Neural cell (in vitro differentiated cells): ENCODE data around the gene EXPH5.

Source experiments
- CTCF ChIP-seq: fragments of 450-650 bp; IDR thresholded peaks from 2 replicates; pipeline ENCODE4 v1.5.1; 2014; ENCODE audit warnings: antibody characterized with exemption, mild to moderate bottlenecking, moderate library complexity; ENCODE audit not compliant: poor library complexity, severe bottlenecking
- EP300 ChIP-seq: fragments of 450-650 bp; conservative IDR thresholded peaks from 2 replicates; pipeline ENCODE4 v1.6.1; 2014; ENCODE audit warnings: antibody characterized with exemption, mild to moderate bottlenecking, moderate library complexity; ENCODE audit not compliant: poor library complexity, severe bottlenecking
- EZH2 ChIP-seq: fragments of 200-600, 300-800 bp; shearing (Covaris generic), sonication (generic); IDR thresholded peaks from 2 replicates; pipeline ENCODE4 v1.6.1; 2014; ENCODE audit warnings: antibody characterized with exemption, low read length, borderline replicate concordance, mild to moderate bottlenecking; ENCODE audit not compliant: insufficient read depth, poor library complexity, severe bottlenecking
- POLR2AphosphoS5 ChIP-seq: IDR thresholded peaks from 2 replicates; pipeline ENCODE4 v1.6.1; 2012
- RAD21 ChIP-seq: fragments of 450-650 bp; conservative IDR thresholded peaks from 2 replicates; pipeline ENCODE4 v1.6.1; 2014; ENCODE audit warnings: antibody characterized with exemption, mild to moderate bottlenecking, moderate library complexity
- TAF1 ChIP-seq: IDR thresholded peaks from 2 replicates; pipeline ENCODE4 v1.6.1; 2012; ENCODE audit warnings: low read depth
- TF ChIP-seq, protein P1 (sequence below): IDR thresholded peaks from 2 replicates; pipeline ENCODE4 v1.6.1; 2012; ENCODE audit warnings: borderline replicate concordance

DNA sequence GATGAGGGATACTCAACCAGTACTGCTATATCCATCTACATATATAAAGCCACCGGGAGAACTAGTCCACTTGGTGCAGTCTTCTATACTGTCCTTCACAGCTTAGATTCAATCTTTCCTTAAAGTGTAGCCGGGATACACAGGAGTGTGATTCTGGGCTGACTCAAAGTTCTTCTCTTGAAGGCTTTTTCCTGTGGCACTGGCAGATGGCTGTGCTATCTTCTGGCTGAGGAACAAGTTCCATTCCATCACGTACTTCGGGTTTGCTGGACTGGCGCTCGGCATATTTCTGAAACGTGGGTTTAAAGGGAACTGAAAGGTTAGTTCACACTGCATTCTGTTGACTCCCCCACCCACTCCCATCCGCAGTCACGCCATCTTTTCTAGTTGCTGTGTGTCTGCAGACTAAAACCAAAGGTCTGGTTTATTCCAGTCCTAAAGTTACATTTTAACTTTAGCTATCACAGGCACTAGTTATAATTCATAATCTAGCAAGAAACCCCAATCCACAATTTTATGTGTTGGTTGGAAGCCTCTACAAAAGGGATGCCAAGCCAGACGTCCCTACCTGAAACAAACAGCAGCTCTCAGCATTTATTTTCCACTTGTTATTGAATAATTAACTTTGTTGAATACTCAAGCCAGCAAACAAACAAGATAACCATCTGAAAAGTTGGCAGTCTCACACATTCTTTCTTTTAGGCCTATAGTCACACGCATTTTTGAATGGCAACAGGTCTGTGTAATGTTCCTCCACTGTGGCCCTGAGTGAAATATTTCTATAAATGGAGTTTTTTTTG lies 118.7 kb downstream of the EXPH5 start:
- TF ChIP-seq CTCF (no peak), RAD21 (no peak), EP300 (no peak), POLR2AphosphoS5 (no peak), TAF1 (no peak), EZH2 (no peak)
- TF ChIP-seq, protein P1, sequence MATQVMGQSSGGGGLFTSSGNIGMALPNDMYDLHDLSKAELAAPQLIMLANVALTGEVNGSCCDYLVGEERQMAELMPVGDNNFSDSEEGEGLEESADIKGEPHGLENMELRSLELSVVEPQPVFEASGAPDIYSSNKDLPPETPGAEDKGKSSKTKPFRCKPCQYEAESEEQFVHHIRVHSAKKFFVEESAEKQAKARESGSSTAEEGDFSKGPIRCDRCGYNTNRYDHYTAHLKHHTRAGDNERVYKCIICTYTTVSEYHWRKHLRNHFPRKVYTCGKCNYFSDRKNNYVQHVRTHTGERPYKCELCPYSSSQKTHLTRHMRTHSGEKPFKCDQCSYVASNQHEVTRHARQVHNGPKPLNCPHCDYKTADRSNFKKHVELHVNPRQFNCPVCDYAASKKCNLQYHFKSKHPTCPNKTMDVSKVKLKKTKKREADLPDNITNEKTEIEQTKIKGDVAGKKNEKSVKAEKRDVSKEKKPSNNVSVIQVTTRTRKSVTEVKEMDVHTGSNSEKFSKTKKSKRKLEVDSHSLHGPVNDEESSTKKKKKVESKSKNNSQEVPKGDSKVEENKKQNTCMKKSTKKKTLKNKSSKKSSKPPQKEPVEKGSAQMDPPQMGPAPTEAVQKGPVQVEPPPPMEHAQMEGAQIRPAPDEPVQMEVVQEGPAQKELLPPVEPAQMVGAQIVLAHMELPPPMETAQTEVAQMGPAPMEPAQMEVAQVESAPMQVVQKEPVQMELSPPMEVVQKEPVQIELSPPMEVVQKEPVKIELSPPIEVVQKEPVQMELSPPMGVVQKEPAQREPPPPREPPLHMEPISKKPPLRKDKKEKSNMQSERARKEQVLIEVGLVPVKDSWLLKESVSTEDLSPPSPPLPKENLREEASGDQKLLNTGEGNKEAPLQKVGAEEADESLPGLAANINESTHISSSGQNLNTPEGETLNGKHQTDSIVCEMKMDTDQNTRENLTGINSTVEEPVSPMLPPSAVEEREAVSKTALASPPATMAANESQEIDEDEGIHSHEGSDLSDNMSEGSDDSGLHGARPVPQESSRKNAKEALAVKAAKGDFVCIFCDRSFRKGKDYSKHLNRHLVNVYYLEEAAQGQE: no peak
